GM19023 (cell line): Measurements from ENCODE around the gene FAIM.
"Not testable (repeated sequence)": the region's sequence is repeated elsewhere in the genome, so short reads cannot be mapped to it uniquely, and the experiment has no call there.

Experiments used
- ATAC-seq: cut with Tn5 transposase; IDR thresholded peaks from one replicate; pipeline ENCODE4 v1.9.1; 2021; ENCODE audit warnings: mild to moderate bottlenecking, moderate library complexity; ENCODE audit not compliant: unreplicated experiment

FAIM gene

GRCh38 chr3:138608322-138609135 is at the start of gene FAIM:
Gene FAIM, plus strand, starts transcription at chr3:138608771. Its CDS starts 10,956 bp downstream, at chr3:138619727.
- peak; percentile 75 for ATAC-seq

- no peak for ATAC-seq
Observed at GRCh38 chr3:138559134-138559533, 49.4 kb upstream of the FAIM start.

- ATAC-seq, result no peak
Observed at GRCh38 chr3:138560501-138560900, 48.1 kb upstream of the FAIM start.

GRCh38 chr3:138562902-138563301 is 45.7 kb upstream of the FAIM start:
- ATAC-seq, result not testable (repeated sequence)

- not testable (repeated sequence) for ATAC-seq
Observed at GRCh38 chr3:138566293-138566692, 42.3 kb upstream of the FAIM start.

GRCh38 chr3:138567403-138567802 is 41.2 kb upstream of the FAIM start:
- ATAC-seq, result no peak

GRCh38 chr3:138569090-138569489 is 39.5 kb upstream of the FAIM start:
- no peak for ATAC-seq

- not testable (repeated sequence) for ATAC-seq
Observed at GRCh38 chr3:138569624-138570023, 38.9 kb upstream of the FAIM start.

GRCh38 chr3:138573138-138573537 is 35.4 kb upstream of the FAIM start:
- no peak for ATAC-seq

- peak; percentile 74 for ATAC-seq
Observed at GRCh38 chr3:138578141-138578540, 30.4 kb upstream of the FAIM start.

- ATAC-seq, result no peak
Observed at GRCh38 chr3:138578961-138579574, 29.5 kb upstream of the FAIM start.

GRCh38 chr3:138587374-138587773 is 21.2 kb upstream of the FAIM start:
- ATAC-seq, result no peak

GRCh38 chr3:138588445-138588844 is 20.1 kb upstream of the FAIM start:
- no peak for ATAC-seq

GRCh38 chr3:138591392-138591791 is 17.2 kb upstream of the FAIM start:
- no peak for ATAC-seq

- ATAC-seq, result no peak
Observed at GRCh38 chr3:138593488-138594149, 15.0 kb upstream of the FAIM start.

- ATAC-seq, result peak; percentile 92
Observed at GRCh38 chr3:138594150-138594934, 14.2 kb upstream of the FAIM start, which contains the start of gene CEP70. Gene CEP70, minus strand, starts transcription at chr3:138594260. Its CDS starts 21,333 bp downstream, at chr3:138572927.

GRCh38 chr3:138594935-138595610 is 13.5 kb upstream of the FAIM start:
- no peak for ATAC-seq

- ATAC-seq, result not testable (repeated sequence)
Observed at GRCh38 chr3:138597186-138597976, 11.2 kb upstream of the FAIM start.

- ATAC-seq, result no peak
Observed at GRCh38 chr3:138598534-138598933, 10.0 kb upstream of the FAIM start.
